ENCODE results near the gene TEX48. TPM values are rescaled to one million over a fixed set of nuclear protein-coding genes. Genes with fewer than 3 reads are reported as not detected.

The TEX48 gene
- total and polyA plus RNA-seq, 10 of the 15 experiments (the other 5 are each of a cell fraction or from before 2014, with no cell fraction given): not detected

- TF ChIP-seq PRDM15 (CRISPR knock-in tag; IDR thresholded peaks at IDR 0.05): no peak
- TF ChIP-seq CHD1 (IDR thresholded peaks at IDR 0.05; ENCODE audit: low read depth, low read length): no peak
- no peak for TF ChIP-seq BMI1 (IDR thresholded peaks at IDR 0.05; ENCODE audit: borderline replicate concordance)
- TF ChIP-seq HDAC6 (IDR thresholded peaks at IDR 0.05; ENCODE audit: unreplicated experiment): no peak
- no peak for TF ChIP-seq STAT3 (IDR thresholded peaks at IDR 0.05; ENCODE audit: low read depth, low read length)
- TF ChIP-seq RELA (IDR thresholded peaks at IDR 0.05; ENCODE audit: borderline replicate concordance, partially characterized antibody): no peak
- TF ChIP-seq IRF4 (IDR thresholded peaks at IDR 0.05; ENCODE audit: low read depth, low read length): 0 out of 2 replicates have a peak, but pooled peaks have one; percentile 23
- TF ChIP-seq BCL3 (IDR thresholded peaks at IDR 0.05; ENCODE audit: borderline replicate concordance, insufficient read depth, low read depth, low read length, poor library complexity, severe bottlenecking): no peak
- TF ChIP-seq CUX1 (IDR thresholded peaks at IDR 0.05; ENCODE audit: insufficient replicate concordance, low read depth, low read length): no peak
- TF ChIP-seq ELK1 (IDR thresholded peaks at IDR 0.05; ENCODE audit: low read depth, low read length): no peak
- TF ChIP-seq SKIL (IDR thresholded peaks at IDR 0.05; ENCODE audit: low read depth, poor library complexity, severe bottlenecking): no peak
- no peak for TF ChIP-seq HDAC2 (IDR thresholded peaks at IDR 0.05)
- TF ChIP-seq EGR1 (IDR thresholded peaks at IDR 0.05; ENCODE audit: borderline replicate concordance in 1 of 2, low read depth in 2 of 2, low read length in 2 of 2): no peak
- no peak for TF ChIP-seq RCOR1 (conservative IDR thresholded peaks at IDR 0.05; ENCODE audit: low read depth, low read length)
Observed at GRCh38 chr9:114619191-114619761, 62.7 kb downstream of the TEX48 start (continued).
